Mesenchymal stem cell (in vitro differentiated cells and primary cell): ENCODE data around the gene SASH3.

Experiments
- DNase-seq: peaks from one replicate; pipeline ENCODE4 v3.0.0-alpha.2; 2013
- H2AFZ ChIP-seq: one replicate; pipeline ENCODE4 v1.6.1; 2013; ENCODE audit warnings: low read depth, mild to moderate bottlenecking, control low read depth, inconsistent platforms, low read length, moderate library complexity
- H2AK5ac ChIP-seq: 2 replicates; pipeline ENCODE4 v1.6.1; 2013; ENCODE audit warnings: low read length, moderate library complexity, mild to moderate bottlenecking, inconsistent platforms; ENCODE audit not compliant: severe bottlenecking
- H2BK120ac ChIP-seq: one replicate; pipeline ENCODE4 v1.6.1; 2013; ENCODE audit warnings: low read depth, mild to moderate bottlenecking, inconsistent platforms, low read length, moderate library complexity
- H2BK12ac ChIP-seq, 2 experiments: one replicate each; pipeline ENCODE4 v1.6.1; 2013; ENCODE audit warnings: inconsistent platforms in 2 of 2, low read length in 2 of 2, mild to moderate bottlenecking in 2 of 2, moderate library complexity in 2 of 2, control low read depth in 1 of 2
- H2BK15ac ChIP-seq: one replicate; pipeline ENCODE4 v1.6.1; 2013; ENCODE audit warnings: mild to moderate bottlenecking, low read depth, inconsistent platforms; ENCODE audit not compliant: poor library complexity, severe bottlenecking
- H2BK5ac ChIP-seq: 2 replicates; pipeline ENCODE4 v1.6.1; 2013; ENCODE audit warnings: low read depth, mild to moderate bottlenecking, low read length, control low read depth, inconsistent platforms; ENCODE audit not compliant: poor library complexity, severe bottlenecking
- H3K14ac ChIP-seq, 2 experiments: one replicate each; pipeline ENCODE4 v1.6.1; 2013; ENCODE audit warnings: inconsistent platforms in 2 of 2, low read length in 2 of 2, control low read depth in 1 of 2, mild to moderate bottlenecking in 1 of 2, moderate library complexity in 1 of 2
- H3K18ac ChIP-seq, 2 experiments: one replicate each; pipeline ENCODE4 v1.6.1; 2013; ENCODE audit warnings: inconsistent platforms in 2 of 2, low read length in 2 of 2, control low read depth in 1 of 2, low read depth in 1 of 2, mild to moderate bottlenecking in 1 of 2
- H3K23ac ChIP-seq, 2 experiments: one replicate each; pipeline ENCODE4 v1.6.1; 2013; ENCODE audit warnings: inconsistent platforms in 2 of 2, low read length in 2 of 2, mild to moderate bottlenecking in 2 of 2, moderate library complexity in 2 of 2, control low read depth in 1 of 2
- H3K27ac ChIP-seq: 2 replicates; pipeline ENCODE4 v1.5.1; 2013; ENCODE audit warnings: mild to moderate bottlenecking, moderate library complexity, low read length, control low read depth, inconsistent platforms; ENCODE audit not compliant: poor library complexity, severe bottlenecking
- H3K27me3 ChIP-seq, 2 experiments: 2 replicates each; pipeline versions ENCODE4 v1.6.1 to v1.7.0; 2013; ENCODE audit warnings: low read length in 2 of 2, mild to moderate bottlenecking in 2 of 2, moderate library complexity in 2 of 2, control low read depth in 1 of 2, inconsistent platforms in 1 of 2; ENCODE audit not compliant: control insufficient read depth in 1 of 2, insufficient read depth in 1 of 2
- H3K36me3 ChIP-seq, 2 experiments: 2 replicates each; pipeline versions ENCODE4 v1.6.1 to v1.7.0; 2013; ENCODE audit warnings: low read length in 2 of 2, control low read depth in 1 of 2, inconsistent platforms in 1 of 2, low read depth in 1 of 2, mild to moderate bottlenecking in 1 of 2; ENCODE audit not compliant: insufficient read depth in 2 of 2, control insufficient read depth in 1 of 2
- H3K4ac ChIP-seq, 2 experiments: one replicate each; pipeline ENCODE4 v1.6.1; 2013; ENCODE audit warnings: inconsistent platforms in 2 of 2, low read length in 2 of 2, mild to moderate bottlenecking in 2 of 2, moderate library complexity in 2 of 2, control low read depth in 1 of 2, low read depth in 1 of 2
- H3K4me1 ChIP-seq: 2 replicates; pipeline ENCODE4 v1.6.1; 2013; ENCODE audit warnings: low read depth, low read length, control low read depth; ENCODE audit not compliant: control insufficient read depth, insufficient read depth
- H3K4me2 ChIP-seq: 2 replicates; pipeline ENCODE4 v1.6.1; 2013; ENCODE audit warnings: low read length, mild to moderate bottlenecking, inconsistent platforms; ENCODE audit not compliant: poor library complexity, severe bottlenecking
- H3K4me3 ChIP-seq, 2 experiments: 2 replicates each; pipeline versions ENCODE4 v1.5.1 to v1.7.0; 2013; ENCODE audit warnings: low read length in 2 of 2, mild to moderate bottlenecking in 2 of 2, control low read depth in 1 of 2, low read depth in 1 of 2; ENCODE audit not compliant: insufficient read depth in 1 of 2
- H3K79me1 ChIP-seq: replicated peaks from 2 replicates; pipeline ENCODE4 v1.6.1; 2013; ENCODE audit warnings: mild to moderate bottlenecking, control low read depth, low read length, inconsistent platforms; ENCODE audit not compliant: poor library complexity, severe bottlenecking
- H3K9ac ChIP-seq: 2 replicates; pipeline ENCODE4 v1.7.0; 2013; ENCODE audit warnings: mild to moderate bottlenecking, low read length, moderate library complexity
- H3K9me3 ChIP-seq: 2 replicates; pipeline ENCODE4 v1.7.0; 2013; ENCODE audit warnings: mild to moderate bottlenecking, low read length; ENCODE audit not compliant: control insufficient read depth
- H4K8ac ChIP-seq: one replicate; pipeline ENCODE4 v1.6.1; 2013; ENCODE audit warnings: inconsistent platforms, mild to moderate bottlenecking, low read length, moderate library complexity
- H4K91ac ChIP-seq: one replicate; pipeline ENCODE4 v1.6.1; 2013; ENCODE audit warnings: mild to moderate bottlenecking, low read length, inconsistent platforms
- WGBS: methylation state at CpG from one replicate; pipeline ENCODE4 v1.1.7; 2013; ENCODE audit warnings: mixed read lengths; 5-methylcytosine and 5-hydroxymethylcytosine counted together

The SASH3 gene

DNA sequence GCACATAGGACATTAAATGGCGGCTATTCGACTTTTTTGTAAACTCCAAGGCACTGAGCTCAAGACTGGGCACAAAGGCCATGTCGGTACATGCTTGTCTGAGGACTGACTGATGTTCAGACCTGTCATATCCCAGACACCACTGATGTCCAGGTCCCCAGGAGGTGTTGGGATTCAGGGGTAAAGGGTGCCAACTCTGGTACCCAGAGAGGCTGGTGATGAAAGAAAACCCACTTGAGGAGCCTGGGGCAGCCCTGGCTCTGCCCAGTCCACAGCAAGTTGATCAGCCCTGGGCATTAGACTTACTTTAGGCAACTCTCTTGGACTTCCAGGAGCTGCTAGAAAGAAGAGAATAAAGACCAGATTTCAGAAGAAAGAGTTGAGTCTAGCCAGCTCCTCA is 18.7 kb downstream of the SASH3 start:
- H4K8ac ChIP-seq: no peak overlapping the region
- no peak overlapping the region for H2AK5ac ChIP-seq
- H2BK5ac ChIP-seq: no peak overlapping the region
- H3K4me2 ChIP-seq: no peak overlapping the region
- no peak overlapping the region for H2BK12ac ChIP-seq
- H3K4me3 ChIP-seq: no peak overlapping the region
- H2BK15ac ChIP-seq: no peak overlapping the region
- peaks cover 16 to 26% of the 10 kb centered on the region in 2 experiments for H3K36me3 ChIP-seq
- no peaks in the 10 kb centered on the region for H3K4me1 ChIP-seq
- H3K27ac ChIP-seq: no peak overlapping the region
- WGBS: 94% methylated on average over 3 of the region's 3 CpGs
- no peak overlapping the region for H3K18ac ChIP-seq
- no peak overlapping the region for H3K9ac ChIP-seq
- H3K4ac ChIP-seq: no peak overlapping the region
- H4K91ac ChIP-seq: no peak overlapping the region
- no peak overlapping the region for H3K14ac ChIP-seq
- no peak for DNase-seq
- H2BK120ac ChIP-seq: no peak overlapping the region
- no peak overlapping the region for H3K23ac ChIP-seq
- H2AFZ ChIP-seq: no peak overlapping the region
- H3K79me1 ChIP-seq: no peaks in the 10 kb centered on the region
- H3K9me3 ChIP-seq: no peaks in the 10 kb centered on the region
- peaks cover 0 to 27% of the 10 kb centered on the region in 2 experiments for H3K27me3 ChIP-seq

DNA sequence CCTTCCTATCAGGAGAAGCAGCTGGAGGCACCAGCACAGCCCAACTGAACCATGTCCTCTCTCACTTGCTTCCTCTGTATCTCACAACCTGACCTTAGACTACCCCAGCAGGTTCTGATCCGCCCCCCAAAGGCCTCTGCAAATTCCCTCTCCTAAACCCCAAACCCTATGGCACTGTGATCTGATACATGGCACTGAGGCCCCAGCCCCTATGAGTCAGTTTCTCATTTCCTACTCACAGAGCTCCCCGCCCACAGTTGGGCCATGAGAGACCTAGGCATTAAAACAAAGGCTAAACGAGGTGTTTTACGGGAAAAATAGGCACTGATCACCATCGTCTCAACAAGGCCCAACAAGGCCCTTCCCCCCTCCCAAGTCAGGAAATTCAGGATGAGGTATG is 19.1 kb downstream of the SASH3 start:
- no peak overlapping the region for H2AK5ac ChIP-seq
- H2BK5ac ChIP-seq: no peak overlapping the region
- H3K23ac ChIP-seq: no peak overlapping the region
- no peak for DNase-seq
- no peaks in the 10 kb centered on the region for H3K4me1 ChIP-seq
- peaks cover 12 to 30% of the 10 kb centered on the region in 2 experiments for H3K36me3 ChIP-seq
- H3K27ac ChIP-seq: no peak overlapping the region
- H3K4ac ChIP-seq: no peak overlapping the region
- no peak overlapping the region for H3K4me2 ChIP-seq
- H2BK12ac ChIP-seq: no peak overlapping the region
- no peak overlapping the region for H2BK15ac ChIP-seq
- H3K9me3 ChIP-seq: no peaks in the 10 kb centered on the region
- H3K9ac ChIP-seq: no peak overlapping the region
- H2BK120ac ChIP-seq: no peak overlapping the region
- no peak overlapping the region for H3K4me3 ChIP-seq
- no peak overlapping the region for H4K91ac ChIP-seq
- no peak overlapping the region for H2AFZ ChIP-seq
- H3K18ac ChIP-seq: no peak overlapping the region
- H3K14ac ChIP-seq: no peak overlapping the region
- peaks cover 0 to 30% of the 10 kb centered on the region in 2 experiments for H3K27me3 ChIP-seq
- no peak overlapping the region for H4K8ac ChIP-seq
- no peaks in the 10 kb centered on the region for H3K79me1 ChIP-seq
- WGBS: 90% methylated on average over 2 of the region's 5 CpGs

DNA sequence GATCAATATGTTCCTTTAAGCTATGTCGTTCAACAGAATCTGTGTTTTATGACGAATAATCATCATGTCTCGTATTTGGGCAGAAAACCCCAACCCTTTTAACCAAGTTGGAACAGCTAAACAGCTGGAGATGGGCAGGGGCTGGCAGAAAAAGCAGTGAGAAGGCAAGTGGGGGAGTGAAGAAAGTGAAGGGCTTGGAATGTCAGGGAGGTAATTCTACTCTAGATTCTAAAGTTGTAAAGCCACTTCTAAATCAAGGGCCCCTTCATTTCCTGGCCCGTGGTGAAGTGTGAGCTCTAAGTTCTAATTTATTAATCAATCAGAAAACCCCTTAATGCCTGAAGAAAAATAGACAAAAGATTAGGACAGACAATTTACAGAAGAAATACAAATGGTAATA is 20.4 kb downstream of the SASH3 start:
- no peak overlapping the region for H2BK120ac ChIP-seq
- no peak overlapping the region for H4K91ac ChIP-seq
- H3K9me3 ChIP-seq: no peaks in the 10 kb centered on the region
- H3K23ac ChIP-seq: no peak overlapping the region
- no peak overlapping the region for H2BK12ac ChIP-seq
- no peak overlapping the region for H2BK15ac ChIP-seq
- H3K27me3 ChIP-seq: peaks cover 0 to 22% of the 10 kb centered on the region in 2 experiments
- no peak overlapping the region for H3K27ac ChIP-seq
- no peaks in the 10 kb centered on the region for H3K4me1 ChIP-seq
- H3K79me1 ChIP-seq: no peaks in the 10 kb centered on the region
- DNase-seq: no peak
- no peak overlapping the region for H3K18ac ChIP-seq
- H2AK5ac ChIP-seq: no peak overlapping the region
- H3K4ac ChIP-seq: no peak overlapping the region
- peaks cover 15 to 43% of the 10 kb centered on the region in 2 experiments for H3K36me3 ChIP-seq
- 94% methylated on average over 3 of the region's 4 CpGs for WGBS
- H2BK5ac ChIP-seq: no peak overlapping the region
- no peak overlapping the region for H3K9ac ChIP-seq
- no peak overlapping the region for H2AFZ ChIP-seq
- H3K4me3 ChIP-seq: no peak overlapping the region
- no peak overlapping the region for H3K14ac ChIP-seq
- H4K8ac ChIP-seq: no peak overlapping the region
- no peak overlapping the region for H3K4me2 ChIP-seq

DNA sequence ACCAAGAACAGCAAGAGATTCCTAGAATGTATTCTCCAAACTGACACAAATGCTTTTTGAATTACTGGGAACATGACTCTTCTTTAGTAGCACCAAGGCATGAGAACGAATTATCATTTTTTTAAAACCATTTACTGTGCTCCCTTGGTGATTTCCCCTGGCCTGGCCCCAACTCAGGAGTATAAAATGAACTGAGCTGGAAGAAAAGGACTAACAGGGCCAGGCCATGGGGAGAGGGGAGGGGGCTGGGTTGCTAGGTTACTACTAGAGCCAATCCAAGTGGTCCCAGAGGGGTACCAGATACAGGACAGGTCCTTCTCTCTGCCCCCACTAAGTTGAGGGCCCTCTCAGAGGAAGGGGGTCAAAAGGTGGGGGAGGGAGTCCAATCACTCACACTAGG is 23.1 kb downstream of the SASH3 start:
- no peak overlapping the region for H2AK5ac ChIP-seq
- H3K4me2 ChIP-seq: no peak overlapping the region
- H4K91ac ChIP-seq: no peak overlapping the region
- DNase-seq: no peak
- peaks cover 16 to 58% of the 10 kb centered on the region in 2 experiments for H3K36me3 ChIP-seq
- H3K27ac ChIP-seq: no peak overlapping the region
- H2BK5ac ChIP-seq: no peak overlapping the region
- H3K79me1 ChIP-seq: no peaks in the 10 kb centered on the region
- H3K4ac ChIP-seq: no peak overlapping the region
- no peak overlapping the region for H2AFZ ChIP-seq
- H4K8ac ChIP-seq: no peak overlapping the region
- H3K4me1 ChIP-seq: no peaks in the 10 kb centered on the region
- H2BK12ac ChIP-seq: no peak overlapping the region
- H2BK120ac ChIP-seq: no peak overlapping the region
- no peak overlapping the region for H3K18ac ChIP-seq
- H3K9ac ChIP-seq: no peak overlapping the region
- no CpG with 5 or more reads among the region's 1 CpG for WGBS
- no peaks in the 10 kb centered on the region for H3K9me3 ChIP-seq
- no peak overlapping the region for H3K4me3 ChIP-seq
- H3K14ac ChIP-seq: no peak overlapping the region
- H2BK15ac ChIP-seq: no peak overlapping the region
- H3K23ac ChIP-seq: no peak overlapping the region
- H3K27me3 ChIP-seq: peaks cover 0 to 20% of the 10 kb centered on the region in 2 experiments
